Measurements from ENCODE around the gene BEST1.

Gene BEST1

DNA sequence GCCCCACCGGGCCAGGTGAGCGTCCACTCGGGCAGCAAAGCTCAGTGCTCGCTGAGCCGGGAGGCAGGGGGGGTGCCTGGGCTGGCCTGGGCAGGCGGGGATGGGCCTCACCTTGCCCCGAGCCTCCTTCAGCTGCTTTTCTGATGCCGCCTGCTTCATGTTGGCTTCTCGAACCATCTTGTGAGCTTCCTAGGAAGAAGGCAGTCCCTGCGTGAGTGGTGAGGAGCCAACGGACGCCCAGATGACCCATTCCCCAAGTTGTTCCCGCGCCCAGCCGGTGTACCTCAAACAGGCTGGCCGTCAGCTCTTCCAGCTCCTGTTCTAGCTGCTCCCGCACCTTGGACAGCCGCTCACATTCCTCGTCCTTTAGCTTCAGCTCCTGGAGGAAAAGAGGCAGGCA, 42.9 kb upstream of the BEST1 start:
- Histone ChIP-seq H3K9me3 (ENCODE audit: low read depth, low read length) (no peaks in the 10 kb centered on the region), H3K36me3 (ENCODE audit: insufficient read depth, low read length) (no peaks in the 10 kb centered on the region; the same call in 1 of the 2 replicates), H3K4me3 (no peak overlapping the region), H3K9ac (ENCODE audit: insufficient read length) (no peak overlapping the region), H3K27ac (no peak overlapping the region)
- no peak for DNase-seq (ENCODE audit: low read depth, low spot score)
- TF ChIP-seq POLR2AphosphoS5 (IDR thresholded peaks at IDR 0.05; ENCODE audit: borderline replicate concordance, low read depth, low read length) (no peak), EZH2 (IDR thresholded peaks at IDR 0.05) (no peak), FOXP2 (optimal IDR thresholded peaks at IDR 0.05; ENCODE audit: control extremely low read depth, extremely low read length, insufficient read depth) (no peak)

DNA sequence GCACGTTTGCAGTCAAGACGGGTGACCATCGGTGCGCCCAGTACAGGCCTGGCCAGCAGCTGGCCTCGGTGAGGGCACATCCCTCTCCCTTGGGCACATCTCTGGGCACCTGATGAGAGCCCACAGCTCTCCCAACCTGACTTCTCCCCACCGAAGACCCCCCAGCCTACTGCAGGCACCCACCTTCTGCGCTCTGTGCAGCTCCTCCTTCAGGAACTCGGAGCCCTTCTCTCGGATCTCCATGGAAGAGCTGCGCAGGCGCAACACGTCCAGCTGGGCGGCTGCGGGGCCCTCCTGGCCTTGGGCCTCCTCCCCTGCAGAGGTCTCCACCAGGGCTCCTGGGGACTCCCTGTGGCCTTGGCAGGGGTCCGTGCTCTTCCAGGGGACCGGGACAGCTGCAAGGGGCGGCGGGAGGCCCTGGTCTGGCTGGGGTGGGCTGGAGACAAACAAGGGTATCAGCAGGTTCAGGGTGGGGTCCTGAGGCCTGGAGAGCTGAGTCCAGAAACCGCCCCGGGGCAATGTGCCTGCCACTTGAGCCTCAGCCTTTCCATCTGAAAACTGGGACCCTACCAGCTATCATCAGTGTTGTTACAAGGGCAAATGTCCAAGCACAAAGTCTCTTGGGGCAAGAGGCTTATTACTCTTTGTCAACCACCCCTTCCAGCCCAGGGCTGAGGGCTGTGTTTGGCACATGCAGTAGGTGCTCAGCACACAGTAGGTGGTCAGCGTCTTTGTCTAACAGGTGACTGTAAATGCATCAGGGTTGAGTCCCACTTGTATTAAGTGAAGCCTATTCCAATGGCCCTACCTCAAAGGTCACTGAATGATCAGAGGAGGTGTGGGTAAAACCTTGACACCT, 42.1 kb upstream of the BEST1 start:
- no peaks in the 10 kb centered on the region; the same call in 1 of the 2 replicates for H3K36me3 ChIP-seq (ENCODE audit: insufficient read depth, low read length)
- no peaks in the 10 kb centered on the region for H3K9me3 ChIP-seq (ENCODE audit: low read depth, low read length)
- no peak overlapping the region for H3K9ac ChIP-seq (ENCODE audit: insufficient read length)
- H3K27ac ChIP-seq: no peak overlapping the region
- TF ChIP-seq FOXP2 (optimal IDR thresholded peaks at IDR 0.05; ENCODE audit: control extremely low read depth, extremely low read length, insufficient read depth) (no peak), EZH2 (IDR thresholded peaks at IDR 0.05) (no peak), POLR2AphosphoS5 (IDR thresholded peaks at IDR 0.05; ENCODE audit: borderline replicate concordance, low read depth, low read length) (no peak)
- DNase-seq (ENCODE audit: low read depth, low spot score): no peak
- no peak overlapping the region for H3K4me3 ChIP-seq

DNA sequence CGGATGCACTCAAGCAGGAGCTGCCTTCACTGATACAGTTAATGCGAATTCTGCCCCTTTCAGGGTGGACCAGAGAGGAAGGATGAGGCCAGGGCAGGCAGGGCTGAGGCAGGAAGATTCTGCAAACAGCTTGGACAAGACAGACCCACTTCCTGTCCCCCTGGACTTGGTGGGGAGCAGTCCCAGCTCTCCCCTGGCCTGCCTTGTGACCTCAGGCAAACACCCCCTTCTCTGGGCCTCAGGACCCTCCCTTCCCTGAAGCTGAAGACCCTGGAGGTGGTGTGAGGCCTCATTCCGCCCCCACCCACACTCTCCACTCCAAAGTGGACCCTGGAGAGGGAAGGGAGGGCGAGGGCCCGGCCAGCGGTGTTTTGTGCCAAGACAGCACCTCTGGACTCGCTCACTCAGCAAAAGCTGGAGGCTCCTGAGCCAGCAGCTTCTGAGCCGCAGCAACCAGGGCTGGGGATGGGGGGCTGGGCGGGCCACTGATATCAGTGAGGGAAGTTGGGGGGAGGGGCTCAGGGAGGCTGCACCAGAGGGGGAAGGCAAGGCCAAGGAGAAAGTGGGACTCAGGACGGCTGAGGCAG, 41.3 kb upstream of the BEST1 start:
- no peak overlapping the region for H3K4me3 ChIP-seq
- H3K27ac ChIP-seq: no peak overlapping the region
- no peak for DNase-seq (ENCODE audit: low read depth, low spot score)
- no peaks in the 10 kb centered on the region; the same call in 1 of the 2 replicates for H3K36me3 ChIP-seq (ENCODE audit: insufficient read depth, low read length)
- H3K9ac ChIP-seq (ENCODE audit: insufficient read length): no peak overlapping the region
- TF ChIP-seq FOXP2 (optimal IDR thresholded peaks at IDR 0.05; ENCODE audit: control extremely low read depth, extremely low read length, insufficient read depth): no peak
- no peak for TF ChIP-seq POLR2AphosphoS5 (IDR thresholded peaks at IDR 0.05; ENCODE audit: borderline replicate concordance, low read depth, low read length)
- no peak for TF ChIP-seq EZH2 (IDR thresholded peaks at IDR 0.05)
- no peaks in the 10 kb centered on the region for H3K9me3 ChIP-seq (ENCODE audit: low read depth, low read length)

DNA sequence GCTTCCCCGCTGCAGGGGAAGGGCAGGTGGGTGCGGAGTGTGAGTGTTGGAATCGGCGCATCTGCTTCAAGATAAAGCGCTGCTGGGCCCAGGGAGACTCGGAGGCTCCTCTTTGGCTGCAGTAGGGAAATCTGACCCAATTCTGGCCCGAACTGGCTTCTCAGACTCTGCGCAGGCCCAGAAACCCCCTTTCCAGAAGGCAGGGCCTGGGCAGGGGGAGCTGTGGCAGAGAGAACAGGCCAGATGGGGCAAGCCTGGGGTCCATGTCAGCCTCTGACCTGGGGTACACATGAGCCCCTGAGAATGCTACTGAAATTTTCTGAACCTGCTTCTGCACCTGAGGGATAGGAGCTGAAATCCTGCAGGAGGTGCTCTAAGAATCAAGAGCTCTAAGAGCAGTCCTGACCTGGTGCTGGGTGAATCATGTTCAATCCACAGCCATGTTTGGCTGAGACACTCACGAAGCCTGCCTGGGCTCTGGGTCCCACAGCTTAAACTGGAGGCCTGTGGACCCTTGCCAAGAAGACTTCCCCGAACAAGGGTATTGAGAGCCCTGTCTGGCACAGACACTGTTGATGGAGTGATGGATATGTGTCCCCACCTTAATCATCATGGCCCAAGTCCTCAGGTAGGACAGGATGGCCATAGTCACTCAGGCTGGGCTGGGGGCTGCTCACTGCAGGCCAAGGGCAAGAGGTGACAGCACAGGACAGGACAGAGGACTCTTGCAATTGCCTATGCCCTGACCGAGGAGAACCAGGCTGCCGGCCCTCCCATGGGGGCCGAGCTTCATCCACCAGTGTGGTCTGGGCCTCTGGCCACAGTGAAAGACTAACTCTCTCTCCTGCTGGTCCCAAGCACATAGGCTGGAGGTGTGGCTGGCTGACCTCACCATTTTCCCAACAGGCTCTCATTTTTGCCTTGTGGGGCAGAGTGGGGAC, 39.7 kb upstream of the BEST1 start:
- no peaks in the 10 kb centered on the region; the same call in 1 of the 2 replicates for H3K36me3 ChIP-seq (ENCODE audit: insufficient read depth, low read length)
- H3K9me3 ChIP-seq (ENCODE audit: low read depth, low read length): no peaks in the 10 kb centered on the region
- no peak for TF ChIP-seq POLR2AphosphoS5 (IDR thresholded peaks at IDR 0.05; ENCODE audit: borderline replicate concordance, low read depth, low read length)
- TF ChIP-seq FOXP2 (optimal IDR thresholded peaks at IDR 0.05; ENCODE audit: control extremely low read depth, extremely low read length, insufficient read depth): no peak
- DNase-seq (ENCODE audit: low read depth, low spot score): no peak
- no peak overlapping the region for H3K27ac ChIP-seq
- H3K9ac ChIP-seq (ENCODE audit: insufficient read length): no peak overlapping the region
- no peak overlapping the region for H3K4me3 ChIP-seq

- no peak for DNase-seq (ENCODE audit: low read depth, low spot score)
- H3K9me3 ChIP-seq (ENCODE audit: low read depth, low read length): no peaks in the 10 kb centered on the region
- H3K9ac ChIP-seq (ENCODE audit: insufficient read length): no peak overlapping the region
- H3K27ac ChIP-seq: no peak overlapping the region
- no peaks in the 10 kb centered on the region; the same call in 1 of the 2 replicates for H3K36me3 ChIP-seq (ENCODE audit: insufficient read depth, low read length)
- no peak overlapping the region for H3K4me3 ChIP-seq
- no peak for TF ChIP-seq EZH2 (IDR thresholded peaks at IDR 0.05)
- no peak for TF ChIP-seq POLR2AphosphoS5 (IDR thresholded peaks at IDR 0.05; ENCODE audit: borderline replicate concordance, low read depth, low read length)
- no peak for TF ChIP-seq FOXP2 (optimal IDR thresholded peaks at IDR 0.05; ENCODE audit: control extremely low read depth, extremely low read length, insufficient read depth)
Measured at GRCh38 chr11:61911128-61911700, 38.9 kb upstream of the BEST1 start.

DNA sequence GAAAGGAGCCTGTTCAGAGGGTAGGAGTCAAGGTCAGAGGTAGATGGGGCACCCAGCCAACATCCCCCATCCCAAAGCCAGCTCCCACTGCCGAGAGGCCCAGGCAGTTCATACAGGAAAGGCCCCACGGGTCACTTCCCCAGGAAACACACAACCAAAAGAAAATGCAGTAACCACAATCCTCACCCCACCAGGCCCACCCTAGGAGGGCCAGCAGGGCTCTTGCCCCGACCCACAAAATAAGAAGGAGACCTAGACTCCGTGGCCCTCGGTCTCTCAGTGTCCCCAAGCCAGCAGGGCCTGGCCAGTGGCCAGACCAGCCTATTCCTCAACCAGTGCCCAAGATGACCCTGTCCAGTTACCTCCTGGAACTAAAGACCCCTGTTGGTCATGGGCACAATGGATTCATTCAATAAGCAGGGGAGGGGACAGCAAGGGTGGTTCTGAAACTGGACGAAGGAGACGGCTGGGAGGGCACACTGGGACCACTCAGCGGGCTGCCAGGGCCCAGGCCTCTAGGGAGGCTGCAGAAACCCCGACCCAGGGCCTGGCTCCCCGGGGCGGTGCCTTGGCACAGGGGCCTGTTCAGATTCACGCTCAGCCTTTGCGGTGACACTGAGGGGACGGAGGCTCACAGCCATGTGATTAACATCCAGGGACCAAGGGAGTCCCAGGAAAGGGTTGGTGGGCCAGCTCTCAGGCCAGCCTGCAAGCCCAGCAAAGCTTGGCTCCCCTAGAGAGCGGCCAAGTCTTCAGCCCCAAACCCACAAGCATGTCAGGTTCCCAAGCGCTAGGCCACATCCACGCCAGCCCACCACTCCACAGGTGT, 38.2 kb upstream of the BEST1 start:
- Histone ChIP-seq H3K27ac (no peak overlapping the region), H3K4me3 (no peak overlapping the region), H3K9me3 (ENCODE audit: low read depth, low read length) (no peaks in the 10 kb centered on the region), H3K36me3 (ENCODE audit: insufficient read depth, low read length) (no peaks in the 10 kb centered on the region; the same call in 1 of the 2 replicates), H3K9ac (ENCODE audit: insufficient read length) (no peak overlapping the region)
- TF ChIP-seq POLR2AphosphoS5 (IDR thresholded peaks at IDR 0.05; ENCODE audit: borderline replicate concordance, low read depth, low read length) (no peak), EZH2 (IDR thresholded peaks at IDR 0.05) (no peak), FOXP2 (optimal IDR thresholded peaks at IDR 0.05; ENCODE audit: control extremely low read depth, extremely low read length, insufficient read depth) (no peak)
- DNase-seq (ENCODE audit: low read depth, low spot score): no peak

GRCh38 chr11:61912530-61912898, 37.6 kb upstream of the BEST1 start:
- Histone ChIP-seq H3K4me3 (no peak overlapping the region), H3K36me3 (ENCODE audit: insufficient read depth, low read length) (no peaks in the 10 kb centered on the region; the same call in 1 of the 2 replicates), H3K9ac (ENCODE audit: insufficient read length) (no peak overlapping the region), H3K27ac (no peak overlapping the region), H3K9me3 (ENCODE audit: low read depth, low read length) (no peaks in the 10 kb centered on the region)
- TF ChIP-seq POLR2AphosphoS5 (IDR thresholded peaks at IDR 0.05; ENCODE audit: borderline replicate concordance, low read depth, low read length) (no peak), EZH2 (IDR thresholded peaks at IDR 0.05) (no peak), FOXP2 (optimal IDR thresholded peaks at IDR 0.05; ENCODE audit: control extremely low read depth, extremely low read length, insufficient read depth) (no peak)
- no peak for DNase-seq (ENCODE audit: low read depth, low spot score)
